H1 (cell line): ENCODE results near the gene PAIP2B. TPM values are rescaled to one million over a fixed set of nuclear protein-coding genes. Genes with fewer than 3 reads are reported as not detected.

Experiments
- CTCF ChIA-PET: fragments of 300-600 bp; sonication (Branson Sonifier 250); formaldehyde crosslinking; loops from one replicate; lab custom pipeline; 2021; ENCODE audit not compliant: partially characterized antibody; lab: Charles Lee
- POLR2A ChIA-PET: fragments of 300-600 bp; sonication (Branson Sonifier 250); formaldehyde crosslinking; loops from one replicate; lab custom pipeline; 2021; ENCODE audit warnings: inconsistent platforms; ENCODE audit not compliant: partially characterized antibody; lab: Charles Lee
- DNase-seq, 2 experiments: peaks; one replicate each; pipeline versions ENCODE4 v3.0.0 to v3.0.0-alpha.2; 2010 to 2022; ENCODE audit warnings: low spot score in 2 of 2, low read depth in 1 of 2, mixed read lengths in 1 of 2
- FAIRE-seq: peaks from 2 replicates; lab custom pipeline; 2011; peaks lifted over from hg19 to GRCh38; lab: Jason Lieb, UNC
- H2AFZ ChIP-seq: 2 replicates; pipeline ENCODE4 v1.8.1; 2012; ENCODE audit warnings: low read length, inconsistent platforms
- H2AK5ac ChIP-seq: 2 replicates; pipeline ENCODE4 v1.6.1; 2013; ENCODE audit warnings: low read depth, low read length
- H2BK120ac ChIP-seq: replicated peaks from 2 replicates; pipeline ENCODE3; 2013; ENCODE audit warnings: low read depth, low read length, inconsistent platforms
- H2BK12ac ChIP-seq: 2 replicates; pipeline ENCODE4 v1.6.1; 2013; ENCODE audit warnings: low read depth, low read length
- H2BK15ac ChIP-seq: 2 replicates; pipeline ENCODE4 v1.6.1; 2013; ENCODE audit warnings: low read length
- H2BK20ac ChIP-seq: 2 replicates; pipeline ENCODE4 v1.6.1; 2013; ENCODE audit warnings: low read length
- H2BK5ac ChIP-seq: 2 replicates; pipeline ENCODE4 v1.6.1; 2013; ENCODE audit warnings: low read depth, low read length
- H3K14ac ChIP-seq: 2 replicates; pipeline ENCODE4 v1.6.1; 2013; ENCODE audit warnings: inconsistent platforms; ENCODE audit not compliant: insufficient read length
- H3K18ac ChIP-seq: 2 replicates; pipeline ENCODE4 v1.6.1; 2013; ENCODE audit warnings: low read length; ENCODE audit errors: extremely low read depth
- H3K23ac ChIP-seq: 2 replicates; pipeline ENCODE4 v1.6.1; 2013; ENCODE audit warnings: inconsistent platforms; ENCODE audit not compliant: insufficient read length
- H3K23me2 ChIP-seq: 2 replicates; pipeline ENCODE4 v1.6.1; 2013; ENCODE audit warnings: low read depth, low read length
- H3K27ac ChIP-seq: 2 replicates; pipeline ENCODE4 v1.6.1; 2011; ENCODE audit warnings: low read depth, low read length, inconsistent platforms
- H3K27me3 ChIP-seq, 4 experiments: replicated peaks in 1 of 4; 1 replicate in 1 of 4; 2 replicates in 3 of 4; pipeline versions ENCODE4 v1.6.1 to v1.8.1; 2011 to 2013; ENCODE audit warnings: low read length in 3 of 4, mild to moderate bottlenecking in 3 of 4, inconsistent platforms in 2 of 4, mixed read lengths in 2 of 4, moderate library complexity in 1 of 4; ENCODE audit not compliant: control insufficient read depth in 3 of 4, insufficient read depth in 3 of 4; ENCODE audit errors: extremely low read depth in 1 of 4
- H3K36me3 ChIP-seq, 4 experiments: 2 replicates each; pipeline versions ENCODE4 v1.6.1 to v1.8.1; 2011 to 2013; ENCODE audit warnings: mild to moderate bottlenecking in 4 of 4, low read length in 3 of 4, moderate library complexity in 2 of 4, control low read depth in 1 of 4, inconsistent platforms in 1 of 4; ENCODE audit not compliant: insufficient read depth in 4 of 4, control insufficient read depth in 2 of 4
- H3K4ac ChIP-seq: replicated peaks from 2 replicates; pipeline ENCODE3; 2013; ENCODE audit warnings: low read length, low read depth, mixed read lengths, inconsistent platforms; ENCODE audit not compliant: insufficient read length
- H3K4me1 ChIP-seq, 4 experiments: replicated peaks in 1 of 4; 1 replicate in 1 of 4; 2 replicates in 3 of 4; pipeline versions ENCODE4 v1.6.1 to v1.8.1; 2011 to 2013; ENCODE audit warnings: low read length in 3 of 4, inconsistent platforms in 2 of 4, mixed read lengths in 1 of 4; ENCODE audit not compliant: insufficient read depth in 4 of 4, control insufficient read depth in 3 of 4
- H3K4me2 ChIP-seq, 2 experiments: 2 replicates each; pipeline versions ENCODE4 v1.6.1 to v1.8.1; 2011 to 2013; ENCODE audit warnings: low read depth in 2 of 2, low read length in 2 of 2, control low read depth in 1 of 2, inconsistent platforms in 1 of 2, mild to moderate bottlenecking in 1 of 2; ENCODE audit not compliant: insufficient read depth in 1 of 2
- H3K4me3 ChIP-seq, 4 experiments: fragments of 200-600, 300-600 bp in 1 of 4; sonication (generic), shearing (Covaris generic), sonication (Bioruptor Twin) in 1 of 4; 2 replicates each; pipeline versions ENCODE4 v1.5.1 to v1.8.1; 2011 to 2016; ENCODE audit warnings: low read length in 4 of 4, low read depth in 3 of 4, control low read depth in 2 of 4, inconsistent platforms in 2 of 4, mild to moderate bottlenecking in 2 of 4, mixed read lengths in 1 of 4, moderate library complexity in 1 of 4; ENCODE audit not compliant: insufficient read depth in 2 of 4; ENCODE audit errors: extremely low read depth in 1 of 4
- H3K56ac ChIP-seq: replicated peaks from 2 replicates; pipeline ENCODE3; 2013; ENCODE audit warnings: low read depth, mild to moderate bottlenecking, mixed read lengths, low read length, inconsistent platforms; ENCODE audit not compliant: insufficient read length
- H3K79me1 ChIP-seq: 2 replicates; pipeline ENCODE4 v1.6.1; 2013; ENCODE audit warnings: low read depth, low read length, control low read depth
- H3K79me2 ChIP-seq, 2 experiments: 2 replicates each; pipeline versions ENCODE4 v1.6.1 to v1.8.1; 2012 to 2013; ENCODE audit warnings: low read length in 2 of 2, mild to moderate bottlenecking in 2 of 2, inconsistent platforms in 1 of 2; ENCODE audit not compliant: insufficient read depth in 2 of 2, control insufficient read depth in 1 of 2
- H3K9ac ChIP-seq, 4 experiments: replicated peaks in 1 of 4; 1 replicate in 1 of 4; 2 replicates in 3 of 4; pipeline versions ENCODE4 v1.6.1 to v1.8.1; 2011 to 2013; ENCODE audit warnings: low read depth in 3 of 4, low read length in 3 of 4, control low read depth in 2 of 4, mild to moderate bottlenecking in 2 of 4, moderate library complexity in 2 of 4, inconsistent platforms in 1 of 4; ENCODE audit errors: extremely low read depth in 1 of 4
- H3K9me3 ChIP-seq, 2 experiments: 2 replicates each; pipeline versions ENCODE4 v1.6.1 to v1.8.1; 2012 to 2013; ENCODE audit warnings: mild to moderate bottlenecking in 2 of 2, moderate library complexity in 2 of 2, control low read depth in 1 of 2, inconsistent platforms in 1 of 2, low read depth in 1 of 2, low read length in 1 of 2, mixed read lengths in 1 of 2; ENCODE audit not compliant: insufficient read depth in 2 of 2
- H4K20me1 ChIP-seq, 2 experiments: replicated peaks in 1 of 2; 2 replicates each; pipeline versions ENCODE3 to v1.8.1; 2011 to 2013; ENCODE audit warnings: inconsistent platforms in 2 of 2, low read length in 2 of 2, mild to moderate bottlenecking in 1 of 2; ENCODE audit not compliant: insufficient read depth in 2 of 2, control insufficient read depth in 1 of 2
- H4K5ac ChIP-seq: 2 replicates; pipeline ENCODE4 v1.6.1; 2013; ENCODE audit warnings: low read length, low read depth, mixed read lengths, inconsistent platforms; ENCODE audit not compliant: insufficient read length
- H4K8ac ChIP-seq: 2 replicates; pipeline ENCODE4 v1.8.0; 2013; ENCODE audit warnings: mild to moderate bottlenecking, moderate library complexity, low read length, inconsistent platforms; ENCODE audit not compliant: insufficient read depth; ENCODE audit errors: extremely low read depth
- H4K91ac ChIP-seq: replicated peaks from 2 replicates; pipeline ENCODE3; 2013; ENCODE audit warnings: low read length, mixed read lengths, inconsistent platforms; ENCODE audit not compliant: insufficient read length
- ASH2L ChIP-seq: fragments of 200-600, 300-600 bp; sonication (generic); IDR thresholded peaks from one replicate; pipeline ENCODE4 v1.7.1; 2017; ENCODE audit warnings: low read length
- ATF2 ChIP-seq: IDR thresholded peaks from 2 replicates; pipeline ENCODE4 v1.6.1; 2012; ENCODE audit warnings: low read length, inconsistent platforms
- BCL11A ChIP-seq, 2 experiments: IDR thresholded peaks; one replicate each; pipeline ENCODE4 v1.6.1; 2011; ENCODE audit warnings: low read depth in 2 of 2, low read length in 2 of 2, mild to moderate bottlenecking in 2 of 2
- BRCA1 ChIP-seq: IDR thresholded peaks from 2 replicates; pipeline ENCODE4 v1.6.1; 2012; ENCODE audit warnings: low read depth, low read length, improper control_type of control experiment
- CBX5 ChIP-seq: fragments of 300-800, 300-1000 bp; sonication (generic); IDR thresholded peaks from 2 replicates; pipeline ENCODE4 v1.7.1; 2016; ENCODE audit warnings: antibody characterized with exemption, low read length, low read depth
- CEBPB ChIP-seq: IDR thresholded peaks from 2 replicates; pipeline ENCODE4 v1.6.1; 2012; ENCODE audit warnings: low read depth, low read length
- CREB1 ChIP-seq: IDR thresholded peaks from 2 replicates; pipeline ENCODE4 v1.6.1; 2012; ENCODE audit warnings: inconsistent platforms
- JUND ChIP-seq: IDR thresholded peaks from 2 replicates; pipeline ENCODE4 v1.6.1; 2011; ENCODE audit warnings: mild to moderate bottlenecking, improper control_type of control experiment, low read length
- MAFK ChIP-seq: IDR thresholded peaks from 2 replicates; pipeline ENCODE4 v1.6.1; 2012; ENCODE audit warnings: low read depth, mild to moderate bottlenecking, improper control_type of control experiment, low read length
- PHF8 ChIP-seq: fragments of 200-600 bp; sonication (generic); conservative IDR thresholded peaks from 2 replicates; pipeline ENCODE4 v1.7.1; 2012; ENCODE audit warnings: low read depth, mild to moderate bottlenecking, inconsistent platforms, low read length, moderate library complexity
- RBBP5 ChIP-seq: IDR thresholded peaks from 2 replicates; pipeline ENCODE4 v1.7.1; 2012; ENCODE audit warnings: low read depth, mild to moderate bottlenecking, inconsistent platforms, low read length, moderate library complexity, borderline replicate concordance
- TAF1 ChIP-seq: IDR thresholded peaks from 2 replicates; pipeline ENCODE4 v1.6.1; 2011; ENCODE audit warnings: mild to moderate bottlenecking, low read depth, low read length
- USF2 ChIP-seq: IDR thresholded peaks from 2 replicates; pipeline ENCODE4 v1.6.1; 2011; ENCODE audit warnings: low read length, improper control_type of control experiment
- WGBS, 2 experiments: shearing (Covaris generic) in 1 of 2; methylation state at CpG; one replicate each; pipeline versions ENCODE4 v1.1.6 to v1.1.7; 2013 to 2015; ENCODE audit warnings: low lambda C conversion rate in 2 of 2, mixed read lengths in 2 of 2, inconsistent platforms in 1 of 2, low coverage in 1 of 2, missing lambda C conversion rate in 1 of 2; ENCODE audit not compliant: insufficient replicate concordance in 2 of 2, insufficient coverage in 1 of 2, insufficient read length in 1 of 2; ENCODE audit errors: extremely low coverage in 1 of 2, missing lambda C conversion rate in 1 of 2; 5-methylcytosine and 5-hydroxymethylcytosine counted together
- polyA plus RNA-seq, 7 experiments: library from polyadenylated mRNA; depleted of rRNA in 3 of 7; stranded (reverse) in 5 of 7; unstranded in 2 of 7; fragments of >200 nt in 5 of 7; fragments of 200-250 nt in 2 of 7; gene quantifications; 1 replicate in 5 of 7; 2 replicates in 1 of 7; 4 replicates in 1 of 7; pipeline versions ENCODE4 v1.2.1 to v1.2.3, GENCODE V29; 2011 to 2013; ENCODE audit warnings: missing spikeins in 2 of 7, mixed read lengths in 2 of 7
- total RNA-seq: library from RNA; stranded (reverse); fragmentation: NEBNext Ultra II Directional; extraction: Animal tissue kit (Norgen Biotek cat#: 25700); gene quantifications from 2 replicates; pipeline ENCODE4 v1.2.1, GENCODE V29; 2021

Gene PAIP2B
- total and polyA plus RNA-seq, 2 of the 8 experiments (the other 6 are each of a cell fraction or from before 2014, with no cell fraction given), result 8.4 to 31.3 TPM

- Histone ChIP-seq H4K20me1 (no peaks in the 10 kb centered on the region), H2BK120ac (no peak overlapping the region), H3K27me3 (no peaks in the 10 kb centered on the region), H3K27ac (no peak overlapping the region), H3K4ac (no peak overlapping the region), H4K5ac (no peak overlapping the region), H3K36me3 (no peaks in the 10 kb centered on the region), H3K23me2 (no peaks in the 10 kb centered on the region), H3K9ac (no peak overlapping the region), H2AK5ac (no peak overlapping the region), H3K79me1 (no peaks in the 10 kb centered on the region; the same call in 1 of the 2 replicates), H3K18ac (no peak overlapping the region), H2BK15ac (no peak overlapping the region), H4K8ac (no peak overlapping the region), H2AFZ (no peak overlapping the region), H2BK12ac (no peak overlapping the region), H3K23ac (no peak overlapping the region), H3K4me3 (no peak overlapping the region), H3K14ac (no peak overlapping the region), H4K91ac (no peak overlapping the region), H2BK20ac (no peak overlapping the region), H3K4me1 (0 out of 7 replicates have a peak, but pooled peaks cover 0 to 2% (median 0%) of the 10 kb centered on the region in 4 experiments), H2BK5ac (no peak overlapping the region), H3K79me2 (no peaks in the 10 kb centered on the region), H3K56ac (no peak overlapping the region), H3K9me3 (no peaks in the 10 kb centered on the region), H3K4me2 (no peak overlapping the region)
- no peak for FAIRE-seq
- ChIA-PET CTCF (interaction anchor here (0.9 to 1.4 kb wide), 2 partner anchors 59 to 92 kb away, joined by 3 read pairs; no protein-coding TSS in a partner anchor), POLR2A (no interaction called here)
- WGBS, 2 experiments, result 91% methylated on average over 1 of the region's 1 CpG; no CpG with 5 or more reads in 1 of the 2 experiments
- no peak for DNase-seq
- TF ChIP-seq CEBPB, result no peak
- TF ChIP-seq RBBP5, result no peak
- no peak for TF ChIP-seq BCL11A (IDR thresholded peaks at IDR 0.05; ENCODE audit: low read depth in 2 of 2, low read length in 2 of 2)
- TF ChIP-seq BRCA1, result no peak
- no peak for TF ChIP-seq PHF8
- TF ChIP-seq JUND, result no peak
- no peak for TF ChIP-seq USF2
- TF ChIP-seq TAF1, result no peak
- TF ChIP-seq ASH2L, result no peak
- TF ChIP-seq CBX5, result no peak
- TF ChIP-seq CREB1, result no peak
- TF ChIP-seq MAFK, result no peak
- TF ChIP-seq ATF2, result no peak
These were observed 19.3 kb downstream of the PAIP2B start for GRCh38 chr2:71207601-71208000.
